GM19238 (cell line): ENCODE data around the gene FLNA.

Source experiments
- DNase-seq: peaks from one replicate; pipeline ENCODE4 v3.0.0; 2011; ENCODE audit warnings: low spot score; ENCODE audit not compliant: insufficient read length

The FLNA gene

GRCh38 chrX:154375156-154375504 is 696 bp upstream of the FLNA start:
- DNase-seq: no peak

- no peak for DNase-seq
These were observed 811 bp downstream of the FLNA start for GRCh38 chrX:154373340-154374306.

GRCh38 chrX:154372612-154373022 is 1.8 kb downstream of the FLNA start:
- DNase-seq: peak; percentile 54

- no peak for DNase-seq
These were observed 2.6 kb downstream of the FLNA start for GRCh38 chrX:154371789-154372300.

- DNase-seq: peak; percentile 83
These were observed 3.2 kb downstream of the FLNA start for GRCh38 chrX:154371017-154371788.

- DNase-seq: no peak
These were observed 4.0 kb downstream of the FLNA start for GRCh38 chrX:154370300-154371016.

GRCh38 chrX:154369449-154370299 is 4.8 kb downstream of the FLNA start:
- DNase-seq: peak; percentile 56

- DNase-seq: peak; percentile 58
These were observed 5.6 kb downstream of the FLNA start for GRCh38 chrX:154368630-154369448.

- DNase-seq: no peak
These were observed 6.7 kb downstream of the FLNA start for GRCh38 chrX:154367474-154368308.

GRCh38 chrX:154366666-154367055 is 7.8 kb downstream of the FLNA start:
- no peak for DNase-seq

- DNase-seq: no peak
These were observed 8.3 kb downstream of the FLNA start for GRCh38 chrX:154365997-154366665.

- DNase-seq: no peak
These were observed 9.3 kb downstream of the FLNA start for GRCh38 chrX:154365052-154365600.

GRCh38 chrX:154363706-154364439 is 10.6 kb downstream of the FLNA start:
- DNase-seq: no peak

- DNase-seq: no peak
These were observed 12.2 kb downstream of the FLNA start for GRCh38 chrX:154362085-154362742.

- no peak for DNase-seq
These were observed 14.2 kb downstream of the FLNA start for GRCh38 chrX:154360155-154360713.

GRCh38 chrX:154359362-154360154 is 14.9 kb downstream of the FLNA start:
- DNase-seq: no peak
